Lower lobe of right lung (tissue), 2 donors: ENCODE results near the gene TXNL4B. TPM values are rescaled to one million over a fixed set of nuclear protein-coding genes. Genes with fewer than 3 reads are reported as not detected.

ENCODE experiments used
- ATAC-seq, 2 donors: fragments of 200-7000 bp; cut with Tn5 transposase; one replicate each; pipeline ENCODE4 v1.9.1; 2020 to 2022; ENCODE audit warnings: mild to moderate bottlenecking in 2 of 2, moderate library complexity in 2 of 2
- DNase-seq: peaks from one replicate; pipeline ENCODE4 v3.0.0-alpha.2; 2020
- H3K27ac ChIP-seq: fragments of 200-600 bp; one replicate; pipeline ENCODE4 v1.8.0; 2022
- H3K27me3 ChIP-seq: fragments of 200-600 bp; one replicate; pipeline ENCODE4 v1.8.0; 2022; ENCODE audit warnings: low read depth
- H3K36me3 ChIP-seq: fragments of 200-600 bp; one replicate; pipeline ENCODE4 v1.8.0; 2022; ENCODE audit warnings: mild to moderate bottlenecking
- H3K4me1 ChIP-seq: fragments of 200-600 bp; one replicate; pipeline ENCODE4 v1.8.0; 2022
- H3K4me3 ChIP-seq: fragments of 200-600 bp; one replicate; pipeline ENCODE4 v1.8.0; 2022; ENCODE audit warnings: mild to moderate bottlenecking
- H3K9me3 ChIP-seq: fragments of 200-600 bp; one replicate; pipeline ENCODE4 v1.8.0; 2022
- CTCF ChIP-seq: fragments of 200-600 bp; IDR thresholded peaks from one replicate; pipeline ENCODE4 v1.8.0; 2022; ENCODE audit warnings: antibody characterized with exemption, mild to moderate bottlenecking
- intact Hi-C: fragments of 100-400 bp; cut with DNase I; formaldehyde crosslinking; loops from one replicate; pipeline ENCODE4 v1.11.0; 2022
- total RNA-seq: library from RNA; stranded (reverse); fragmentation: NEBNext Ultra II Directional; extraction: Animal tissue kit (Norgen Biotek cat#: 25700); gene quantifications from one replicate; pipeline ENCODE4 v1.2.1, GENCODE V29; 2021
- donor health status: DM: no; HTN: yes; CAD: no; lungs with severe emphysema.

Gene TXNL4B
- total RNA-seq, 1 donor from 2014 or later, result 14.4 TPM

GRCh38 chr16:72134507-72134906, 41.1 kb upstream of the TXNL4B start:
- Histone ChIP-seq H3K9me3 (no peaks in the 10 kb centered on the region), H3K27ac (no peak overlapping the region), H3K4me3 (no peak overlapping the region), H3K27me3 (peaks cover 5% of the 10 kb centered on the region), H3K4me1 (no peaks in the 10 kb centered on the region), H3K36me3 (no peaks in the 10 kb centered on the region)
- no peak for TF ChIP-seq CTCF
- DNase-seq, result no peak
- intact Hi-C loops, result no loop called here
- ATAC-seq, result no peak

- H3K27me3 ChIP-seq, result no peaks in the 10 kb centered on the region
- no peak overlapping the region for H3K4me3 ChIP-seq
- intact Hi-C loops, result no loop called here
- TF ChIP-seq CTCF, result no peak
- H3K27ac ChIP-seq, result no peak overlapping the region
- no peaks in the 10 kb centered on the region for H3K9me3 ChIP-seq
- no peaks in the 10 kb centered on the region for H3K36me3 ChIP-seq
- no peak for ATAC-seq
- DNase-seq, result no peak
- H3K4me1 ChIP-seq, result no peaks in the 10 kb centered on the region
Observed at GRCh38 chr16:72132726-72133125, 39.3 kb upstream of the TXNL4B start.

DNA sequence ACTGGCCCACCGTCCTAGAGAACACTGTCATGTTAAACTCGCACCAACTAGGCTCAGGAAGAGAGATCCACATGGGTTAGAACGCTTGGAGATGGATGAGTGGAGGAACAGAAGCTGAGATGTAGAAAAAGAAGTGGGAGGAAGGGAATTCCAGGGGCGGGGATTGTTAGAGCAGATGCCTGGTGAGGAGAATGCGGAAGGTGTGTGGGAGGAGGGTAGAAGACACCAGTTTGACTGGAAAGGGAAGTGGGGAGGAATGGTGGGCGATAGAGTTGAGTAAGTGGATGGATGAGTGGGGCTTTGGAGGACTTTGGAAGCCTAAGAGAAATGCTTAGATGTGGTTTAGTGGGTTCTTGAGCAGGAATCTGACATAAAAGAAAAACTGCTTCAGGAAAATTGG, 37.6 kb upstream of the TXNL4B start:
- Histone ChIP-seq H3K4me1 (no peaks in the 10 kb centered on the region), H3K27me3 (no peaks in the 10 kb centered on the region), H3K4me3 (no peak overlapping the region), H3K9me3 (no peaks in the 10 kb centered on the region), H3K36me3 (no peaks in the 10 kb centered on the region), H3K27ac (no peak overlapping the region)
- no peak for TF ChIP-seq CTCF
- no peak for DNase-seq
- intact Hi-C loops, result no loop called here
- peak; percentile 56 to 71 for ATAC-seq

DNA sequence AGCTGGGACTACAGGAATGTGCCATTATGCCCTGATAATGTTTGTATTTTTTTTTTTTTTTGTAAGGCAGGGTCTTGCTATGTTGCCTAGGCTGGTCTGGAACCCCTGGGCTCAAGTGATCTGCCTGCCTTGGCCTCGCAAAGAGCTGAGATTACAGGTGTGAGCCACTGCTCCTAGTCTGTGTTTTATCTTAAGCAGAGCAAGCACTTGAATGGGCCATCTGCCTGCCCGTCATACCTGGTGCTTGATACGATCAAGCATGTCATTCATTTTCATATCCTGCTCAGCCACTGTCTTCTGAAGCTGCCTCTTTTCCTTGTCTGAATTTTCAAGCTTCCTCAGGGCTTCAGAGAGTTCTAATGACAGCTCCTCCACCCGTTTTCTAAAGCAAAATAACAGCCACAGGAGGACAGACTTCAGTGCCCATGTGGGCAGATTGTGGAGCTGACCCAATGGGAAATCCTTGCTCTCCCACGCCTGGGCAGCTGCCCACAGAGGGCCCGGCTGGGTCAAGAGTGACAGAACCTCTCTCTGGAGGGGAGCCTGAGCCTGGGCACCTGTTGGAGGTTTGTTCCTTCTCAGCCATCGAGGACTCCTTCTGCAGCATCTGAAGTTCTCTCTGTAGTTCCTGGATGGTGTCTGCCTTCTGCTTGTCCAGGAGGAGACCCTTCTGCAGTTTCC, 36.7 kb upstream of the TXNL4B start:
- intact Hi-C loops, result no loop called here
- TF ChIP-seq CTCF, result no peak
- no peak overlapping the region for H3K4me3 ChIP-seq
- H3K9me3 ChIP-seq, result no peaks in the 10 kb centered on the region
- no peaks in the 10 kb centered on the region for H3K27me3 ChIP-seq
- ATAC-seq (no peak), DNase-seq (no peak)
- no peak overlapping the region for H3K27ac ChIP-seq
- peaks cover 5% of the 10 kb centered on the region for H3K4me1 ChIP-seq
- no peaks in the 10 kb centered on the region for H3K36me3 ChIP-seq

- Histone ChIP-seq H3K4me1 (peaks cover 11% of the 10 kb centered on the region), H3K4me3 (no peak overlapping the region), H3K27ac (no peak overlapping the region), H3K36me3 (no peaks in the 10 kb centered on the region), H3K9me3 (no peaks in the 10 kb centered on the region), H3K27me3 (no peaks in the 10 kb centered on the region)
- intact Hi-C loops, result no loop called here
- no peak for DNase-seq
- TF ChIP-seq CTCF, result no peak
- ATAC-seq, result no peak
Observed at GRCh38 chr16:72128701-72129100, 35.3 kb upstream of the TXNL4B start.

- no peak overlapping the region for H3K27ac ChIP-seq
- DNase-seq, result no peak
- TF ChIP-seq CTCF, result no peak
- intact Hi-C loops, result no loop called here
- H3K4me1 ChIP-seq, result peaks cover 11% of the 10 kb centered on the region
- peak; percentile 13 to 51 for ATAC-seq
- H3K9me3 ChIP-seq, result no peaks in the 10 kb centered on the region
- H3K4me3 ChIP-seq, result no peak overlapping the region
- H3K27me3 ChIP-seq, result no peaks in the 10 kb centered on the region
- no peaks in the 10 kb centered on the region for H3K36me3 ChIP-seq
Observed at GRCh38 chr16:72126429-72126765, 33.0 kb upstream of the TXNL4B start.
